Measurements from ENCODE around the gene ABCC8. TPM values are rescaled to one million over a fixed set of nuclear protein-coding genes. Genes with fewer than 3 reads are reported as not detected.

ABCC8 gene
- total and polyA plus RNA-seq, 2 donors (not counting 3 experiments of a cell fraction or from before 2014, with no cell fraction given): not detected

- peaks cover 13 to 20% of the 10 kb centered on the region in 2 experiments for H3K27me3 ChIP-seq (ENCODE audit: control insufficient read depth in 2 of 2, insufficient read depth in 2 of 2, low read length in 2 of 2)
- DNase-seq (ENCODE audit: low read depth, low spot score): no peak
- no TSS peak for BruUV-seq (replicated peaks)
- TF ChIP-seq EZH2 (IDR thresholded peaks at IDR 0.05; ENCODE audit: borderline replicate concordance, low read depth, low read length, severe bottlenecking) (no peak), POLR2A (IDR thresholded peaks at IDR 0.05; ENCODE audit: low read depth, low read length) (no peak), CTCF (IDR thresholded peaks at IDR 0.05; ENCODE audit: extremely low read depth in 1 of 2, insufficient read depth in 1 of 2, low read depth in 1 of 2, low read length in 2 of 2) (no peak), MYC (IDR thresholded peaks at IDR 0.05; ENCODE audit: low read depth, low read length) (no peak), GATA2 (IDR thresholded peaks at IDR 0.05; ENCODE audit: insufficient read depth, insufficient read length, low read depth, low read length) (no peak), JUN (IDR thresholded peaks at IDR 0.05; ENCODE audit: borderline replicate concordance, insufficient read depth, insufficient read length, low read depth) (no peak), FOS (IDR thresholded peaks at IDR 0.05; ENCODE audit: borderline replicate concordance, insufficient read depth, low read length) (no peak), POLR2AphosphoS5 (IDR thresholded peaks at IDR 0.05; ENCODE audit: insufficient read depth, low read depth, low read length) (no peak), MAX (IDR thresholded peaks at IDR 0.05; ENCODE audit: insufficient read depth, insufficient read length) (no peak)
- no peaks in the 10 kb centered on the region for H4K20me1 ChIP-seq (replicated peaks; ENCODE audit: control insufficient read depth, extremely low read depth, insufficient read depth, low read length)
- FAIRE-seq: no peak
- H3K36me3 ChIP-seq (ENCODE audit: control insufficient read depth in 2 of 2, extremely low read depth in 1 of 2, insufficient read depth in 2 of 2, low read length in 2 of 2): no peaks in the 10 kb centered on the region
- H3K4me3 ChIP-seq (replicated peaks in 1 of 3; ENCODE audit: insufficient read depth in 1 of 3, low read depth in 1 of 3, low read length in 3 of 3): no peak overlapping the region
- intact Hi-C loops (cut with micrococcal nuclease) (no loop called here), dilution Hi-C loops (cut with MboI; ENCODE audit: extremely low pct_ligation_motif_present, low sequenced_read_pairs) (no loop called here)
- H3K27ac ChIP-seq (ENCODE audit: insufficient read depth, low read depth, low read length): no peak overlapping the region
- H2AFZ ChIP-seq (ENCODE audit: low read depth, low read length): no peak overlapping the region
- ChIA-PET CTCF (interaction anchor here (1.2 kb wide), 1 partner anchor 93 kb away, joined by 3 read pairs; the partner anchor contains the start of gene KCNJ11), POLR2A (no interaction called here)
- H3K9me1 ChIP-seq (replicated peaks; ENCODE audit: control insufficient read depth, extremely low read depth, insufficient read depth, low read length): no peaks in the 10 kb centered on the region
- no peaks in the 10 kb centered on the region for H3K9me3 ChIP-seq (replicated peaks; ENCODE audit: control insufficient read depth, insufficient read depth, low read length)
- H3K4me2 ChIP-seq (ENCODE audit: insufficient read depth, low read length): no peak overlapping the region
- H3K79me2 ChIP-seq (ENCODE audit: control insufficient read depth, insufficient read depth, low read length): no peaks in the 10 kb centered on the region
- no peak overlapping the region for H3K9ac ChIP-seq (replicated peaks; ENCODE audit: extremely low read depth, insufficient read depth, low read length)
- no peaks in the 10 kb centered on the region for H3K4me1 ChIP-seq (ENCODE audit: control insufficient read depth, extremely low read depth, insufficient read depth, low read length)
Observed at GRCh38 chr11:17481905-17482304, 5.3 kb upstream of the ABCC8 start.

Data from endothelial cell of umbilical vein (primary cell).